Glomerular visceral epithelial cell (primary cell): Measurements from ENCODE around the gene LRP1B.
A peak's percentile ranks its signal among the peaks of the same experiment; 100 is the strongest.

ENCODE experiments used
- DNase-seq: peaks from one replicate; pipeline ENCODE4 v3.0.0-alpha.2; 2016; ENCODE audit errors: extremely low spot score

Gene LRP1B

GRCh38 chr2:142041996-142042395, 88.8 kb downstream of the LRP1B start:
- DNase-seq = no peak

- peak; percentile 24 for DNase-seq
Measured at GRCh38 chr2:142041105-142041504, 89.7 kb downstream of the LRP1B start.

- no peak for DNase-seq
Measured at GRCh38 chr2:142040556-142040955, 90.3 kb downstream of the LRP1B start.

- DNase-seq = no peak
Measured at GRCh38 chr2:142038826-142039225, 92.0 kb downstream of the LRP1B start.

GRCh38 chr2:142037744-142038143, 93.1 kb downstream of the LRP1B start:
- DNase-seq = no peak

GRCh38 chr2:142037066-142037465, 93.8 kb downstream of the LRP1B start:
- DNase-seq = peak; percentile 48

- peak; percentile 39 for DNase-seq
Measured at GRCh38 chr2:142033393-142033792, 97.4 kb downstream of the LRP1B start.

- no peak for DNase-seq
Measured at GRCh38 chr2:142031656-142032055, 99.2 kb downstream of the LRP1B start.

GRCh38 chr2:142030735-142031134, 100.1 kb downstream of the LRP1B start:
- no peak for DNase-seq

- DNase-seq = no peak
Measured at GRCh38 chr2:142029974-142030373, 100.8 kb downstream of the LRP1B start.

- DNase-seq = no peak
Measured at GRCh38 chr2:142025394-142025793, 105.4 kb downstream of the LRP1B start.

- DNase-seq = peak; percentile 49
Measured at GRCh38 chr2:142020368-142020767, 110.4 kb downstream of the LRP1B start.

- DNase-seq = no peak
Measured at GRCh38 chr2:142014536-142014935, 116.3 kb downstream of the LRP1B start.

- no peak for DNase-seq
Measured at GRCh38 chr2:142012797-142013196, 118.0 kb downstream of the LRP1B start.

- DNase-seq = no peak
Measured at GRCh38 chr2:142010477-142011270, 120.1 kb downstream of the LRP1B start.

GRCh38 chr2:142008135-142008744, 122.6 kb downstream of the LRP1B start:
- DNase-seq = no peak

- no peak for DNase-seq
Measured at GRCh38 chr2:141994066-141994465, 136.8 kb downstream of the LRP1B start.

- no peak for DNase-seq
Measured at GRCh38 chr2:141992695-141993094, 138.1 kb downstream of the LRP1B start.

GRCh38 chr2:141968433-141968832, 162.4 kb downstream of the LRP1B start:
- peak; percentile 15 for DNase-seq

- DNase-seq = no peak
Measured at GRCh38 chr2:141967980-141968379, 162.8 kb downstream of the LRP1B start.

- DNase-seq = no peak
Measured at GRCh38 chr2:141967503-141967902, 163.3 kb downstream of the LRP1B start.

- no peak for DNase-seq
Measured at GRCh38 chr2:141959941-141960340, 170.9 kb downstream of the LRP1B start.

GRCh38 chr2:141959016-141959415, 171.8 kb downstream of the LRP1B start:
- no peak for DNase-seq
